Stimulated activated CD8-positive, alpha-beta memory T cell treated with anti-CD3 and anti-CD28 coated beads, Interleukin-4, amount 100 ng/mL, for 4 hours (primary cell): ENCODE measurements around the gene GNA12.

ENCODE experiments used
- DNase-seq, 2 donors: peaks; one replicate each; pipeline ENCODE4 v3.0.0-alpha.2; 2020; ENCODE audit warnings: low read depth in 2 of 2, low spot score in 1 of 2

Gene GNA12

DNA sequence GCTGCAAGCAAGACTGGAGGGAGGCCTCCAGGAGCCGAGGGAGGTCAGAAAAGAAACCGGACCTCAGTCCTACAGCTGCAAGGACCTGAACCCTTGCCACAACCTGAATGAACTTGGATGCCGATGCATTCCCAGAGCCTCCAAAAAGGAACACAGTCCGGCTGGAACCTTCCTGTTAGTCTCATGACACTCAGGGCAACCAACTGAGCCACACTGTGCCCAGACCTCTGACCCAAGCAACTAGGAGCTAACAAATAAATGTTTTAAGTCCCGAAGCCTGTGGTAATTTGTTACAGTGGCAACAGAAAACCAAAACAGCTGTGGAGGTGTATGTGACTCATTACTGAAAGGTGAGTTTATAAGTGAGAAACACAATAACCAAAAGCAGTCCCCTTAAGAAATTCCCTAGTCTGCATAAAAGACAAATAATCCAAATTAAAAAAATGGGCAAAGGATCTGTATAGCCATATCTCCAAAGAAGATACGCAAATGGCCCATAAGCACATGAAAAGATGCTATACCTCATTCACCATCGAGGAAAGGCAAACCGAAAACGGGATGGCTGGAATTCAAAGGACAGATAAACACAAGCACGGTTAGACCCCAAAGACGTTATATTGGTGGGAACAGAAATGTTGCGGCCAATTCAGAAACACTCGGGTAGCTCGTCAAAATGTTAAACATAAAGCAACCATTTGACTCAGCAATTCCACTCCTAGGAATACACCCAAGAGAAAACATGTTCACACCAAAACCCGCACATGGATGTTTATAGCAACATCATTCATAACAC, 24.8 kb downstream of the GNA12 start:
- DNase-seq = no peak

DNA sequence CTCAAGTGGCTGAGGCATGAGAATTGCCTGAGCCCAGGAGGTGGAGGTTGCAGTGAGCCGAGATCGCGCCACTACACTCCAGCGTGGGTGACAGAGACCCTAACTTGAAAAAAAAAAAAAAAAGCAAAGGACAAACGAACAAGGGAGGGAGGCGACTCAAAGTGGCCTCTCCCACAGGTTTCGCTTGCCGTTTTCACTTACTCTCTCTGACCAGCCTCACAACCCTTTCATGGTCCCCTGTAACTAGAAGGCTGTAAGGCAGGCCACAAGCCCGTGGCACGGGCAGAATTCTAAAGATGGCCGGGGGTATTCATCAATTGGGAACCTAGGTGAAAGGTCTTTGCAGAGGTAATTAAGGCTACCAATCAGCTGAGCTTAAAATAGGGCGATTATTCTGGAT, 25.5 kb downstream of the GNA12 start:
- DNase-seq = no peak

DNA sequence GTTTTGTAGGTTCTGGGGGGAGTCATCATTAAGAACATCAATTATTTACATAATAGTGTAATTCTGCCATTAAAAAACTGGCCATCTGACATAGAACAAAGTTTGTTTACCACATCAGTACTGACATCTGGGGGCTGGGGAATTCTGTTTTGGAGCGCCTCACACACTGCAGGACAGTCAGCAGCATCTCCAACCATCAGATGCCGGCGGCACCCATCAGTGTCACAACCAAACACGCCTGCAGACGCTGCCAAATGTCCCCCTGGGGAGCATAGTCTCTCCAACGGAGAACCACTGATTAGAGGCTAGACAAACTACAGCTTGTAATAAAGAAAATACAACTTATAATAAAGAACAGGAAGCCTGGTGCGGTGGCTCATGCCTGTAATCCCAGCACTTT, 26.0 kb downstream of the GNA12 start:
- no peak for DNase-seq

DNA sequence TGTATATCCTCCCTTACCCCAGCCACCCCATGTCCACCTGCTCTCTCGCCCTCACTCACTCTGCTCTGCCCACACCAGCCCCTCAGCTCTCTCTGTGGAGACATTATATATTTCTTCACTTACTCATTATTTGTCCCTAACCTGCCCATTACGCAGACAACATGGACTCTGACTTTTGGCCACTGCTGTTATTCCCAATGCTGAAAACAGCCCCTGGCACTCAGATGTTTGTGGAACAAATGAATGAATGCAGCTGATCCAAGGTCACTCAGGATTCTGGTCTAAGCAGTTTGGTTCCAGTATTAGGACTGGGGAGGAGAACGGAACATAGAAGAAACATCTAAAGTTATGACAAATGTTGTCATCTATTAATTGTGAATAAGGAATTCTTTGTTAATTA, 26.7 kb downstream of the GNA12 start:
- no peak for DNase-seq

DNA sequence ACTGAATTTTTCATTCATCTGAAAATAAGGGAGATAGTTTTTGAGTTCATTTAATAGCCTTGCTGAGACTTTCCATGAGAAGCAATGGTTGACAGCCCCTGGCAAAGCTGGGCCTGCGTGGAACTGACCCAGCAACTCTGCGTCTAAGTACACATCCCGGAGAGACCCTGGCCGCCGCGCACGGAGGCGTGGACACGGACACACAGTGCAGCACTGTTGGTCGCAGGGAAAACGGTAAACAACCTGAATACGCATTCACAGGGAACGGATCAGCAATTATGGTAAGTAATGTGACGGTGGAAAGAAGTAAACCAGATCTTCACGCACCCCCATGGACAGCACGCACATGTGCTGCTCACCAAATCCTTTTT, 28.2 kb downstream of the GNA12 start:
- DNase-seq = no peak

DNA sequence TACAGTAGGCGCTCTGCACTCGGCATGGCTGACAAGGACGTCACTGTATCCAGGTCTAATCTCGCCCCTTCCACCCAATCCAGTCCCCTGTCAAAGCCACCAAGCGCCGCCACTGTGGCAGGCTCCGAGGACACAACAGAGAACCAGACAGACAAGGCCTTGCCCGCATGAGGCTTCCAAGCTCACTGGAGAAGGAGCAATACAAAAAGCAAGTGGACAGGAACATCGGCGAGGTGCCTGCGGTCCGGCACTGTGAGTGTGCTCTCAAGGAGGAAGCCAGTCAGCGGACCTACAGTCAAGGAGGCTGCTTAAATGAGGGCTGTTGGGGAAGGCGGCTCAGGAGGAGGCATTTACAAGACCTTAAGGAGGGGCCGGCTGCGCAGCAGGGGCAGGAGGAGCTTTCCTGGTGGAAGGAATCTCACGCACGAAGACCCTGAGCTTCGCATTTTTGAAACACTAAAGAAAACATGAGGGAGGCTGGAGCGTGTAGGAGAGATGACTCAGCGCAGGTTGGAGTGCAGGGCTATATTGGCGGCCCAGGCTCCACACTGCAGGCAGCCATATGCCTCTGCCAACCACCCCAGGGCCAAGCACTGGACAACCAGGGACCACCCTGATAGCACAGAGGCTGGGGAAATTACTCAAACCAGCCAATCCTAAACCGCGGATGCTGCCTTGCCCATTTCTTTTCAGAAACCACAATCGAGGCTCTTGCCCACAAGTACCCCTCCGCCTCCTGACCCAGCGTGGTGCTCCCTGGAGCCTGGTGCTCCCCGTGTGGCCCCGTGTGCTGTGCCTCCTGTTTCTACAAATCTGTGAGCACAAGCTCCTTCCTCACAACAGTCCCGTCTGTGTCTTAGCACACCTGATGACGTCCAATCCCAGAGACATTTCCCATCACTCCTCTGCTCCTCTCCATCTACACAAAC, 28.9 kb downstream of the GNA12 start:
- DNase-seq = no peak

DNA sequence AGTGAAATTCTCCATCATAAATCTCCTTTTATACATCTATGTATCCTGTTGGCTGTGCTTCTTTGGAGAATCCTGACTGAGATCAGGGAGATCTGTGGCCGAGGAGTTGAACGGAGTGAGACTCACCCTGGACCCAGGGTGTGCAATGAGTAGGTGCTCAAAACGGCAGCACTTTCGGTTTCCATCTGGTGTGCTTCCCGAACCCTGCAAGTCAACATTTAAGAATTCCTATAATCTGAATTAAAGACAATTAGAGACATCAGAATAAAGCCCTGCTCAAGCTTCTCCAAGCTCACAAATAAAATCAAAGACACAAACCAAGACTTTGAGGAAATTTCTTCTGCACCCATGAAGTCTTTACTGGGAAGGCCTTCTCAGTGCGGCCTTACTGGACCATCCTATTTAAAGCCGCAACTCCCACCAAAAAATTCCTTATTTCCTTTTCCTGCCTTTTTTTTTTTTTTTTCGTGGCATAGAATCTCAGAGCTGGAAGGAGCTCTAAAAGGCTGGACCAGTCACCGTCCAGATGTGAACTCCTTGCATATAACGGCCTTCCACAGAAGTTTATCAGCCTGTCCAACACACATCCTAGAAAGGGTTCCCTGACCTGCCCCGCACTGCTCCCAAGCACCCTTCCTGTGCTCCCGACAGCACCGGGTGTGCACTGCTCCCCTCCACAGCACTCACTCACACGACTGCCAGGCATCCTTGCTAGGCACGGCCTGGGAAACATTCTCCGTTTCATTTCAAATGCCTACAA, 29.7 kb downstream of the GNA12 start:
- no peak for DNase-seq

DNA sequence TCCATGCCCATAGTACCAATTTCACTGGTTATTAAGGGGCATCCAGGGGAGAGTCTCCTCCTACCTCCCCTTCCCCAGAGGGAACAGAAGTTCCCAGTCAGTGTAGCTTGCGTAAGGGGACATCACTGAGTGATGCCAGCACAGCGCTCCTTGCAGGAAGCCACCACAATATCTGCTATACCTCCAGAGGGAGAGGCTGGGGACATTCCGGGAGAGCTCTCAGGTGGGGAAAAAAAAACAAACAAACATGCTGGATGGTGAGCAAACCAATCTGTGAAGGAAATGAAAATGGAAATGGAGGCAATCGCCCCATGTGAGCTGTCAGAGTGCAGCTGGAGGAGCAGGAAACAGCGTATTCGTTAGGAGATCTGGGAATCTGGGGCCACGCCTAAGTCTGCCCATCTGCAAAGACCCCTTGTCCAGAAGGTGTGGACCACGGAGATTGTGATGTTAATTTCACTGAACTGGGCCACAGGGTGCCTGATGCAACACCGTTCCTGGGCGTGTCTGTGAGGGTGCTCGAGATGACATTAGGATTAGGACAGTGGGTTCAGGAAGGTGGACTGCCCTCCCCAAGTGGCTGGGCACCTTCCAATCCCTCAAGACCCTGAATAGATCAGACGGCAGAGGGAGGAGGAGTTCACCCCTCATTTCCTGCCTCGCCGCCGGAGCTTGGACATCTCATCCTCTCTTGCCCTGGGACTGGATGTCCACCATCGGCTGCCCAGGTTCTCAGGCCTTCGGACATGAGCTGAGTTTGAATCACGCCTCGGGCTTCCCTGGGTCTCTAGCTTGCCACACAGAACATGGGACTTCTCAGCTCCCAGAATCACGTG, 30.5 kb downstream of the GNA12 start:
- no peak for DNase-seq

DNA sequence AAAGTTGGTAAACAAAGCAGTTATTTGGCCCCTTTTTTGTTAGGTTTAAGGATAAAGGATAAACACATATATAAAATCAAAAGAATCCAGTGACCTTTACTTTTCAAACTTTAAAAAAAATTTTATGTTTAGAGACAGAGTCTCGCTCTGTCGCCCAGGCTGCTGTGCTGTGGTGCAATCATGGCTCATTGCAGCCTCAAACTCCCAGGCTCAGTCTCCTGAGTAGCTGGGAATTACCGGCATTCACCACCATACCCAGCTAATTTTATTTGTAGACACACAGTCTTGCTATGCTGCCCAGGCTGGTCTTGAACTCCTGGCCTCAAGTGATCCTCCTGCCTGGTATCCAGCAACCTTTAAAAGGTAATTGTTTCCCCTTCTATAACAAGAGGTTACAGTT, 31.3 kb downstream of the GNA12 start:
- DNase-seq = no peak

DNA sequence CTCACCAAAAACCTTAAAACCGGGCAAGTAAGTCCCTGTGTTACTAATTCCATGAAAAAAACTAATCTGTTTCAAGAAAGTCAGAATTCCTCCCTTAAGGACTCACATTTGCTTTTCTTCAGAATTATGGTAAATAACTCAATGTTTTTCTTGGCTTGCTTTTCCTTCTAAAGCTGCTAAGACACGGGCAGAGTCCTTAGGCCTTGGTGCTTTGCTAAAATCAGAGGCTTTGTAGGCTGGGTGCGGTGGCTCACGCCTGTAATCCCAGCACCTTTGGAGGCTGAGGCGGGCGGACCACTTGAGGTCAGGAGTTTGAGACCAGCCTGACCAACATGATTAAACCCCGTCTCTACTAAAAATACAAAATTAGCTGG, 32.0 kb downstream of the GNA12 start:
- no peak for DNase-seq

DNA sequence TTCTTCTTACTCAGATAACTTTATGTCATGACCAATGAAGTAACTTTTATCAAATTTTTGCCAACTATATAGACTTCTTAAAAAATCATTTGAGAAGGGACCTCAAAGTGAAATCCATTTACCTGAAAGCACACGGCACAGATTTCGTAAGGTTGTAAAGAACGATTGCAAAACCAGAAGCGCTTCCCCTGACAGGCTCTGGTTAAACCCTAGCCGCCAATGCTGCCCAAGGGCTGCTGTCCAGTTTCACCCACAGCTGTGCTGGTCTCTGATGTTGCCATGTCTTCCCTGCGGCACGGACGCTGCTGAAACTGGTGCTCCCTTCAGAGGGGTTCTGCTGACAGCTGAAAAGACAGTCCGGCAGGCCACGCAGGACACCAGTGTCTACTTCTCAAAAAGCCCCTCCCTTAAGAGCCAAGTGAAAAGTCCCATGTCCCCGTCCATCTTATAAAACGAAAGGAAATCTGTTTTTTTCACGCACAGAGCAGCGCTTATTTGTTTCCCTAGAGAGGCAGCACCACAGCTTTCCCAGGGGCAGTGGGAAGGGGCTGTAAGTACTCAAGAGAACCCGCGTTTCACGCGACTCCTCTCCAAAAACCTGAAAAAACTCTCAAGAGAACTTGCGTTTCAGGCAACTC, 32.5 kb downstream of the GNA12 start:
- DNase-seq = no peak

DNA sequence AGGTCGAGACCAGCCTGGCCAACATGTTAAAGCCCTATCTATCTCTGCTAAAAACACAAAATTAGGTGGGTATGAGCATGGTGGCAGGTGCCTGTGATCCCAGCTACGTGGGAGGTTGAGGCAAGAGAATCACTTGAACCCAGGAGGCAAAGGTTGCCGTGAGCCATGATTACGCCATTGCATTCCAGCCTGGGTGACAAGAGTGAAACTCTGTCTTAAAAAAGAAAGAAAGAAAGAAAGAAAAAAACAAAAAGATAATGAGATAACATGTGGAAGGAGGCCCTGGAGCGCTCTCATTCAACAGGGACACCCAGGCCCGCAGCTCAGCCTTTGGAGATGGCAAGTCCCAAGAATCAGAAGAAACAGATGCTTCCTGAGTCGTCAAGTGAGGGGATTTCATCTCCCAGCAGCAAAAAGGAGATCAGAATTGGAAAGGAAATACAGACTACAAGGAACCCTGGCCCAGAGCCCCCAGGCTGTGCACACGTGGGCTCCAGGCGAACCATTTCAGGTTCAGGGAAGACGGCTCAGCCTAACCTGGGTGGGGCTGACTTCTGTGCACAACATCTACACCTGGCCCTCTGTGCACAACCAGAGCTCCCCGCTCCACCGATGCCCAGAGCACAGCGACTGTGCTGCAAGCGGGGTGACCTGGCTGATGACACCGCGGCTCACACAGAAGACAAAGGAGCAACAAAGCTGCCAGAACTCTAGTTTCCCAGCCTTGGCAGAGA, 33.3 kb downstream of the GNA12 start:
- no peak for DNase-seq

DNA sequence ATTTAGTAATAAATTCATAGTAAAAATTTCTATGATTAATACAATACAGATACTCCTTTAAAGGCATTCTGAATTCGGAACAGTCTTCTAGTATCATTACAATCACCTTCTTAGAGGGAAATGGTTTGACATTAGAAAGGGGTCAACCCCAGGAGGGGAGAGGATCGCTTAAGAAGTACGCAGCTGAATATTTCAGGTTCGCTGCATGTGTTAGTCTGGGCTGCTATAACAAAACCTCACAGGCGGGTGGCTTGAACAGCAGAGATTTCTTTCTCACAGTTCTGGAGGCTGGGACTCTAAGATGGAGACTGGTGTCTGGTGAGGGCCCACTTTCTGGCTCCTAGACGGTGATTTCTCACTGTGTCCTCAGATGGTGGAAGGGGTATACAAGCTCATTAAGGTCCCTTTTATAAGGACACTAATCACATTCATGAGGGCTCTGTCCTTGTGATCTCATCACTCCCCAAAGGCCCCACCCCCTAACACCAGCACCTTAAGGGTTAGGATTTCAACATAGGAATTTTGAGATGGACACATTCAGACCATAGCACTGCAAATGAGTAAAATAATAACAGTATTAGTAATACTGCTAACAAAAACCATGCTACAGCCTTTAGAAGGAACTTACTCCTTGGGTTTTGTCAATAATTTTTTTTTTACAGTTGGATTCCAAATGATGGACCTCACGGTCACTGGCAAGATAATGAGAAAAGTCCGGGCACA, 34.0 kb downstream of the GNA12 start:
- no peak for DNase-seq

DNA sequence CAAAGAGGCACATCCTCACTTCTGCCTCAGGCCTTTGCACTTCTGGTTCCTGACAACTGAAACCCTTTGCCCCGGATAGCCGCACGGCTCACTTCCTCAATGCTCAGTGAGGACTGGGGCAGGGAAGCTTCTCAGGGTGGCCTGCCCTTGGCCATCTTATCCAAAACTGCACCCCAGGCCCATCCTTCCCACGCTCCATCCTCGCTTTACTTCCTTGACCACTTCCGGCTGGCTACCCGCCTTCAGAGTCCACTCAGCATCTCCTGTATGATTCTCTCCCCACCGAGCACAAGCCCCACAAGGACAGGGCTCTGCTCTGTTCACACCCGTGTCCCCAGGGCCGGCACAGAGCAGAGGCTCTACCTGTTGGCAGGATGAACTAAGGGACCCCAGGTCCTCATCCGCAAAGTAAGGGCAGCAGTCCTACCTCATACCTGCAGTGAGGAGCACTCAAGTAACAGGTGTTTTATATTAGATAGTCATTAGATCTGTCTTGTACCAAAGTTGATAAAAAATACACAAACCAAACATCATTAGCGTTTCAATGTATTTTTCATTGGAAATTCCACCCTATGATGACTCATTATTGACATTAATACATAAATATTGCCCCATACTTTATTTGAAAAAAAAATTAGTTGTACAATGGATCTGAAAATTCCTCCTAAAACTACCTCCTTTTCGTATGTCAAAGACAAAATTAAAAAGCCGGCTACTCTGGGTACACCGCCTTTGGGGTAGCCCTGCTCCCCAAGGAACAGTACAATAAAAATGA, 35.0 kb downstream of the GNA12 start:
- DNase-seq = no peak

DNA sequence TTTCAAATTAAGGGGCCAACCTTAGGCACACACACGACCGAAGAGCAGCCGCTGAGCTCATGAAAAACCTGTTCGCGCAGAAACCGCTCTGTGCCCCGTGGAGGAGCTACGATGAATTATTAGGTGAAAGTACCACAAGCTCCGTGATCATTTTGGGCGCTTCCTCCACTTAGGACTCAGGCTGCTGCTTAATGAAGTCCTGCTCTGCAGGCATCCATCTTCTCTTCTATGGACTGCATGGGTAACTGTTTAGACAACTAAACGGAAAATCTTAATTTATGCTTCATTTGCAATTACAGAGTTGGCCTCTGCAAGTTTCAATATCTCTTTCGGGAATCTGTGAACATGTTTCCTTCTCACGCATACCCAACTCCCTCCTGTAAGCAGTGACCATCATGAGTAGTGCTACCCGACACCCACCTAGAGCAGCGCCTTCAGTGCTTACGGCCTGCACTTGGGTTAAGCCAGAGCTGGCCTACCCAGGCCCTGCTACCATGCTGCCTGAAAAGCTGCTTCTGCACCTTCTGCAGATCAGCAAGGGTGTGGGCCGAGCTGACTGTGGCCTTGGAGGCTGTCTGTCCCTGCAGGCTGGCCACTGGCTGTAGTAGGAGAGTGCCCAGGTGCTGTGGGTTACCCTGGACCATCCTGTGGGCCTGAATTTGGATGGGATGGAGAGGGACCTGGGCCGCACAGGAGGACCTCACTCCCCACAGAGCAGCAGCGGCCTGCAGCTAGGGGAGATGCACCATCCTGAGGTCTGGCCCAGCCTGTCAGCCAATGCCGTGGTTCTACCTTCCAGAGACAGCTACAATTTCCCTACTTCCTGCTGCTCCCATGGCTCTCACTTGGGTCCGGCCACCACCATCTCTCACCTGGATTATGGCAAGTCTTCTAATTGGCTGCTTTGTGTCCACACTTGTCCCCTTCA, 36.0 kb downstream of the GNA12 start:
- DNase-seq = no peak

DNA sequence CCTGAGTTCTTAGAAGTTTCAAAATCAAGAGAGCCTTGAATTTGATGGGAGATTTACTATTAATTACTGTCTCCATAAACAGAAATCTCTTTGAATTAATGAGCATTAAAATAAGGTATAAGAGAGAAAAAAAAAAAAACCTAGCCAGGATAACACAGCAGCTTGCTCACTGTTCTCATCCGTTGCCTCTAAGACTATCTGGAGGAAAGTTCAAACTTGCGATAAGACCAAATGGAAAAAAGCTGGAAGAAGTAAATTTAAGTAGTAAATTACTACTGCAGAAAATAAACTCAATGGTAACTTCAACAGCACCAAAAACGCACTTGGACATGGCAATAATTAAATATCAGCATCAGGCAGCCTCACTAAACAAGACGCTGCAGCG, 36.7 kb downstream of the GNA12 start:
- DNase-seq = no peak

DNA sequence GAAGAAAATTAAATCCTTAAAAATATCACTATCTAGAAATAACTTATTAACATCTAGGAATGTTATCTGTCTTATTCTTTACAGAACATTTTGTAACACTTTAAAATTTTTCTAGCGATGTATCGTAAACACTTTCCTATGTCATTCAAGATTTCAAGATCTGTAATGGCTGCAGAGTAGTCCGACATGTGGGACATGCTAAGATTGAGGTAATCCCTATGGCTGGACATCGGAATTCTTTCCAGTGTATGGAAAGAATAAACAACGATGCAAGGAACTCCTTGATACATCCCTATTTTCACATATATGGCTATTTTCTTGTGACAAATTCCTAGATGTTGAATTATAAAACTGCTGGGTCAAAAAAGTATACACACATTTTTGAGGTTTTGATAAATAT, 37.5 kb downstream of the GNA12 start:
- no peak for DNase-seq
